Measurements from ENCODE around the gene SCOC. TPM values are rescaled to one million over a fixed set of nuclear protein-coding genes. Genes with fewer than 3 reads are reported as not detected.
"Not testable (repeated sequence)": the region's sequence is repeated elsewhere in the genome, so short reads cannot be mapped to it uniquely, and the experiment has no call there.

SCOC gene
- total RNA-seq, 1 donor from 2014 or later, result 55.8 TPM

GRCh38 chr4:140388015-140388414, 14.6 kb downstream of the SCOC start:
- H3K9me3 Mint-ChIP-seq (ENCODE audit: unreplicated experiment), result no peaks in the 10 kb centered on the region
- DNase-seq, result no peak
- no peaks in the 10 kb centered on the region for H3K27me3 Mint-ChIP-seq (ENCODE audit: unreplicated experiment)
- TF ChIP-seq CTCF (IDR thresholded peaks at IDR 0.05; ENCODE audit: partially characterized antibody, unreplicated experiment), result no peak
- H3K4me1 Mint-ChIP-seq (ENCODE audit: low read depth, unreplicated experiment), result no peaks in the 10 kb centered on the region
- H3K36me3 Mint-ChIP-seq (ENCODE audit: unreplicated experiment), result no peaks in the 10 kb centered on the region
- no peak overlapping the region for H3K27ac Mint-ChIP-seq (ENCODE audit: unreplicated experiment)
- no peak overlapping the region for H3K4me3 Mint-ChIP-seq (ENCODE audit: unreplicated experiment)

- H3K9me3 Mint-ChIP-seq (ENCODE audit: unreplicated experiment), result no peaks in the 10 kb centered on the region
- DNase-seq, result no peak
- no peaks in the 10 kb centered on the region for H3K27me3 Mint-ChIP-seq (ENCODE audit: unreplicated experiment)
- no peak overlapping the region for H3K4me3 Mint-ChIP-seq (ENCODE audit: unreplicated experiment)
- H3K27ac Mint-ChIP-seq (ENCODE audit: unreplicated experiment), result no peak overlapping the region
- no peak for TF ChIP-seq CTCF (IDR thresholded peaks at IDR 0.05; ENCODE audit: partially characterized antibody, unreplicated experiment)
- no peaks in the 10 kb centered on the region for H3K4me1 Mint-ChIP-seq (ENCODE audit: low read depth, unreplicated experiment)
- H3K36me3 Mint-ChIP-seq (ENCODE audit: unreplicated experiment), result no peaks in the 10 kb centered on the region
Observed at GRCh38 chr4:140395668-140396067, 22.2 kb downstream of the SCOC start.

GRCh38 chr4:140400111-140400510, 26.7 kb downstream of the SCOC start:
- H3K4me3 Mint-ChIP-seq (ENCODE audit: unreplicated experiment), result no peak overlapping the region
- H3K9me3 Mint-ChIP-seq (ENCODE audit: unreplicated experiment), result no peaks in the 10 kb centered on the region
- no peak for DNase-seq
- no peaks in the 10 kb centered on the region for H3K36me3 Mint-ChIP-seq (ENCODE audit: unreplicated experiment)
- H3K27me3 Mint-ChIP-seq (ENCODE audit: unreplicated experiment), result no peaks in the 10 kb centered on the region
- TF ChIP-seq CTCF (IDR thresholded peaks at IDR 0.05; ENCODE audit: partially characterized antibody, unreplicated experiment), result no peak
- H3K27ac Mint-ChIP-seq (ENCODE audit: unreplicated experiment), result no peak overlapping the region
- H3K4me1 Mint-ChIP-seq (ENCODE audit: low read depth, unreplicated experiment), result no peaks in the 10 kb centered on the region

- H3K9me3 Mint-ChIP-seq (ENCODE audit: unreplicated experiment), result no peaks in the 10 kb centered on the region
- DNase-seq, result no peak
- TF ChIP-seq CTCF (IDR thresholded peaks at IDR 0.05; ENCODE audit: partially characterized antibody, unreplicated experiment), result no peak
- no peak overlapping the region for H3K27ac Mint-ChIP-seq (ENCODE audit: unreplicated experiment)
- no peaks in the 10 kb centered on the region for H3K36me3 Mint-ChIP-seq (ENCODE audit: unreplicated experiment)
- H3K4me3 Mint-ChIP-seq (ENCODE audit: unreplicated experiment), result no peak overlapping the region
- H3K4me1 Mint-ChIP-seq (ENCODE audit: low read depth, unreplicated experiment), result no peaks in the 10 kb centered on the region
- H3K27me3 Mint-ChIP-seq (ENCODE audit: unreplicated experiment), result no peaks in the 10 kb centered on the region
Observed at GRCh38 chr4:140406292-140406691, 32.8 kb downstream of the SCOC start.

GRCh38 chr4:140408974-140409373, 35.5 kb downstream of the SCOC start:
- TF ChIP-seq CTCF (IDR thresholded peaks at IDR 0.05; ENCODE audit: partially characterized antibody, unreplicated experiment), result no peak
- no peak overlapping the region for H3K27ac Mint-ChIP-seq (ENCODE audit: unreplicated experiment)
- H3K4me1 Mint-ChIP-seq (ENCODE audit: low read depth, unreplicated experiment), result no peaks in the 10 kb centered on the region
- no peaks in the 10 kb centered on the region for H3K27me3 Mint-ChIP-seq (ENCODE audit: unreplicated experiment)
- H3K36me3 Mint-ChIP-seq (ENCODE audit: unreplicated experiment), result no peaks in the 10 kb centered on the region
- H3K4me3 Mint-ChIP-seq (ENCODE audit: unreplicated experiment), result no peak overlapping the region
- DNase-seq, result no peak
- no peaks in the 10 kb centered on the region for H3K9me3 Mint-ChIP-seq (ENCODE audit: unreplicated experiment)

GRCh38 chr4:140413130-140413969, 39.9 kb downstream of the SCOC start:
- H3K27ac Mint-ChIP-seq (ENCODE audit: unreplicated experiment); H3K9me3 Mint-ChIP-seq (ENCODE audit: unreplicated experiment); H3K36me3 Mint-ChIP-seq (ENCODE audit: unreplicated experiment); DNase-seq; H3K27me3 Mint-ChIP-seq (ENCODE audit: unreplicated experiment); H3K4me1 Mint-ChIP-seq (ENCODE audit: low read depth, unreplicated experiment); H3K4me3 Mint-ChIP-seq (ENCODE audit: unreplicated experiment): not testable (repeated sequence)
